Hindlimb muscle (tissue), 1 donor: Measurements from ENCODE around the gene TOR1AIP2. TPM values are rescaled to one million over a fixed set of nuclear protein-coding genes. Genes with fewer than 3 reads are reported as not detected.
"Not testable (repeated sequence)": the region's sequence is repeated elsewhere in the genome, so short reads cannot be mapped to it uniquely, and the experiment has no call there.

Experiments
- DNase-seq: peaks from one replicate; pipeline ENCODE4 v3.0.0-alpha.2; 2013
- polyA plus RNA-seq: library from polyadenylated mRNA; unstranded; fragments of 120-200 nt; gene quantifications from one replicate; pipeline ENCODE4 v1.2.1, GENCODE V29; 2013; ENCODE audit not compliant: insufficient read length

The TOR1AIP2 gene
- polyA plus RNA-seq, 1 donor = 28.5 TPM

DNA sequence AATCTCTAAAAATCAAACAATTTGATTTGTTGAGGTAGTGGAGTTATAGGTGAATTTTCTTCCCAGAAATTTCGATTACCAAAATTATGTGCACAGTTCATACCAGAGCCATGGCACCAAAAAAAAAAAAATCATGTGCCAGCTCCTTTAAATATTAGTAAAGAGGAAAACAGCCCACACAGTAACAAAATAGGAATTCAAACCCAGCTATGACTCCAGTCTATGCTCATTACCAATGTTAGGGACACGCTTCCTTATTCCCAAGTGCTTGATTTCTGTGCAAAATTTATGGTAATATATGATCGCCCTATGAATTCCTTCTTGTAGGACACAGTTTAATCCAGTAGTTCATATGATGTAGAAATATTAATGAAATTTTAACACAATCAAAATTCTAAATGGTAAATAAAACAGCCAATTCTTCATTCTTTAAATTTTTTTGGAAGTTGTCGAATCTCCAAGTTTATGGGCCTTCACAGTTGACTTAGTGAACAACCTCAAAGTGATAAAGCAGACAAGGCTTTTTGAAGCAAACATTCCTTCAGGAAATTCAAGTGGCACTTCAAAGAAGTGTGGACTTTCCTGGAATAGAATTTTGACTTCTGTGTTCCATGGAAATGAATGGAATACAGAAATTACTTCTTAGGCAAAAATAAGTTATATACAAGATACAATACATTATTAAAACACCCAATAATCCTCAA is 1.9 kb downstream of the TOR1AIP2 start:
- DNase-seq = no peak

DNA sequence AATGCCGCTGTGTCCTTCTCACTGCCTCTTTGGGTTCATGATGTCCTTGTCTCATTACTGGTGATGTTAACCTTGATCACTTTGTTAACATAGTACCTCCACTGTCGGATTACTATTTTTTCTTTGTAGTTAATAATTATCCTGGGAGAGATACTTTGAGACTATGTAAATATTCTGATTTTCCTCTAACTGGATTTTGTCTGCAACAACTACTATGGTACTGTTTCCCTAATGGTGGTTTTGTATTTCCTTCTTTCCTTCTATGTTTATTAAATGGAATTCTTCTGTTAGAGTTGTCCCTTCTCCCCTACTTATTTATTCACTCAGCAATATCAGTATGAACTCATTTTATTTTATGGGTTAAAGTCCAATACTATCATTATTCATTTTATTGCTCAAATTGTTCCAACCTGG is 4.2 kb downstream of the TOR1AIP2 start:
- DNase-seq = no peak

DNA sequence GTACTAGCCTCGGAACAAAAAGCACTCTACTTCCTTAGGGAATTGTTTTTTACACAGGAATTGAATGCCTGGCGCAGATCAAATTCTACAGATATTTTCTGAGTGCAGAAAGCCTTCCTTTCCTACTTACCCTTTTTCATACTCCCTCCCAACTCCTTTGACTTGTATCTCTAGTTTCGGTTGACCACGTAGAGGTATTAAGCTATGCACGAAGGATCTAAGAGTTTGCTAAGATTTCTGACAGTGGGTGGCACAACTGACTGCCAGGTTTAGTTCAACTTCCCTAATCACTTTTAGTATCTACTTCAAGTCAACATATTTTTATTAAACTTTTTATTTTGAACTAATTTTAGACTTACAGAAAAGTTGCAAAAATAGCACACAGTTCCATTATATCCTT is 5.0 kb downstream of the TOR1AIP2 start:
- DNase-seq = no peak

DNA sequence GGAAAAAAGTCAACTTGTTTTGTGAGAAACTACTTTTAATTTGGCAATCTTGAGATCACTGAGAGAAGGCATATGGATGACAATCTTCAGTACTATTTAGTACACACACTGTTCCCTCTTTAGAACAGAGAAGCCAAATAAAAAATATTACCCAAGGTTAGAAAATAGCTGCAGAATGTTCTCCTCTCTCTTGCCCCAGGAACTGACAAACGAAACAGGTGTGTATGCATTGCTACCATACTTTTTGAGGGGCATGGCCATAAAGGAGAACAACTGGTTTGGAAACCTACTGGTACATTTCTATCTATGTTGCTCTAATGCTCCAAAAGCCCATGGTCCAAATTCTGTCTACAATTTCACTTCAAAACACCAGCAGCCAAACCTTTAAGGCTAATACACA is 5.7 kb downstream of the TOR1AIP2 start:
- DNase-seq = no peak

DNA sequence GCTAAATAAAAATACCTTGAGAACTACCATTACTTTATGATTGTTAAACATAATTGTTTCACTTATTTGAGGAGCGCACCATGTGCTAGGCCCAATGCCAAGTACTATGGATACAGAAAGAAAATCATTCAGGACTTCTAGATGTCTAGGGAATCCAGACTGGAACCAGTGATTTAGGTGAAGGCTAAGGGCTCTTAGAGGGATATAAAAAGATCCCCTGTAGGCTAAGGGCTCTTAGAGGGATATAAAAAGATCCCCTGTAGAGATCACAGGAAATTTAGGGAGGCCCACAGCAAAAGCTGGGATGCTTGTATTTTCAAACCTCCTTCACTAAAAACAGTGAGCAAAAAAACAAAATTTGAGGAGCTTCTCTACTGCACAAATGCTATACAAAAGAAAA is 6.7 kb downstream of the TOR1AIP2 start:
- DNase-seq = no peak

- no peak for DNase-seq
These were observed 9.9 kb downstream of the TOR1AIP2 start for GRCh38 chr1:179867493-179868330.

DNA sequence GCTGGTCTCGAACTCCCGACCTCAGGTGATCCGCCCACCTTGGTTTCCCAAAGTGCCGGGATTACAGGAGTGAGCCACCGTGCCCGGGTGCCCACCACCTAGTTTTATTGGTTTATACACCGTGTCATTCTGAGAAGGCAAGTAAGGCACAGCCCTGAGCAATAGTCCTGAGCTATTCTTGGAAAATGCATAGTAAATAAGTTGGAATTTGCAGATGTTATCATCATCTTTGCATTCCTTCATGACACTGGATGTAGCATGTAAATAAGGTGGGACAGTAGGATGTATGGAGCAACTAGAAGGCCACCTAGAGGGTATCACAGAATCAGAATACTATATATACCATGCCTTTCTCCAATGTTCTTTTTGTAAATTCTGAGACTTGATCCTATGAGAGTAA is 11.0 kb downstream of the TOR1AIP2 start:
- DNase-seq = no peak

DNA sequence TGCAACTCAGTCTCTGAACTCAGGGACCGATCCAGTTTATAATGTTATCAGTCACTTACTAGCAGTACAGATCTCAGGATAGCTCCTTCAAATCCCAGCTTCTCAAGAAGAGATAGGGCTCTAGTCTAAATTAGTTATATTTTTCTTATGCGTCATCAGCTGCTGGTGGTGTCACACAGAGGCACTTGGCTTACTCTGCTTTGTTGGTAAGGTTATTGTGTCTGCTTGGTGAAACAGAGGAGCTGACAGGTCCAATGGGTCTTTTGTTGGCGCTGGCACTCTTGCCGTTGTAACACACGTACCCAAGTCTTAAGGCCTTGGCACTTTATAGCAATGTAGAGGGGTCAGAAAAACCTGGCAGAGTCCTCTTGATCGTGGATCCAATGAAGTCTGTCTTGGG is 12.2 kb downstream of the TOR1AIP2 start:
- DNase-seq = no peak

- no peak for DNase-seq
These were observed 17.0 kb downstream of the TOR1AIP2 start for GRCh38 chr1:179860652-179861051.

- no peak for DNase-seq
These were observed 20.6 kb downstream of the TOR1AIP2 start for GRCh38 chr1:179857009-179857408.

- DNase-seq = no peak
These were observed 21.3 kb downstream of the TOR1AIP2 start for GRCh38 chr1:179856296-179856695.

DNA sequence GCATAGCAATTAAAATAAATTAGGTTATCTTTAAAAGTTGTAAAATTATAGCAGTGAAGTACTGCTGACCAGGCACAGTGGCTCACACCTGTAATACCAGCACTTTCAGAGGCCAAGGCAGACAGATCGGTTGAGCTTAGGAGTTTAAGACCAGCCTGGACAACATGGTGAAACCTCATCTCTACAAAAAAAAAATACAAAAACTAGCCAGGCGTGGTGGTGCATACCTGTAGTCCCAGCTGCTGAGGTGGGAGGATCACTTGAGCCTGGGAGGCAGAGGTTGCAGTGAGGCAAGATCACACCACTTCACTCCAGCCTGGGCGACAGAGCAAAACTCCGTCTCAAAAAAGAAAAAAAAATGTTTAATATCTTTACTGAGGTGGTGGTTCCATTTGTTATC is 21.8 kb downstream of the TOR1AIP2 start:
- DNase-seq = not testable (repeated sequence)

GRCh38 chr1:179853102-179853501 is 24.5 kb downstream of the TOR1AIP2 start:
- DNase-seq = no peak

DNA sequence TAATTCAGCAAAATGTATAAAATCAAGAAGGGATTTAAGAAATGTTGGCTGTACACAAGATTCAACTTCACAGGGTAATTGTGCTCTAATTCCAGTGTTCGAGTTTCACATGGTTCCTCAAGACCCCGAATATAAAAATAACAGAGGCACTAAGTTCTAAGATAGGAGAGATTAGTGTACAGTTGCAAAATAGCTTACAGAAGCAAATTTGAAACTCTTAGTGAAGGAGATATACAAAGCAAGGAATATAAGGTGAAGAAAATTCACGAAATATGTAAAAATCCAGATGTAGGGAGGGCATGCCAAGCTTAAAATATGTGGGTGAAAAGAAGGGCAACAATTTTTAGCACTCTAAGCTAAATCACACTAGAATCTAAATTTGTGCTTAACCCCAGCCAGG is 29.4 kb downstream of the TOR1AIP2 start:
- DNase-seq = no peak

DNA sequence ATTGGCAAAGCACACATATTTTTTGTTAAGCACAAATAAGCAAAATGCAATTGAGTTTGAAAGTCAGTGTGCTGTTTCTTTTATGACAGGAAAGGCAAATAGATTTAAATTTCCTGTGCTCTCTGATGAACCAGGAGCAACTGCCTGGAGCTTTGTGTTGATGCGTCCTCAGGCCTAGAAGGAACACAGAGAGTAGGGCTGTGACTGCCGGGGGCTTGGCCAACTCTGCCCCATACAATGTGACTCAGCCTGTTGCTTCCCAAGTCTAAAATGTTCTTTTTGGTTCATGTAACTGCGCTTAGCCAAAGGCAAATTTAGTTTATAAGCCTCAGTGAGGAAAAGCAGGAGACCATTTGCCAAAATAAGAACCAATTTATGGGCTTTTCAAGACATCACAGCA is 37.5 kb downstream of the TOR1AIP2 start:
- DNase-seq = no peak

- DNase-seq = not testable (repeated sequence)
These were observed 40.7 kb downstream of the TOR1AIP2 start for GRCh38 chr1:179836686-179837445.

DNA sequence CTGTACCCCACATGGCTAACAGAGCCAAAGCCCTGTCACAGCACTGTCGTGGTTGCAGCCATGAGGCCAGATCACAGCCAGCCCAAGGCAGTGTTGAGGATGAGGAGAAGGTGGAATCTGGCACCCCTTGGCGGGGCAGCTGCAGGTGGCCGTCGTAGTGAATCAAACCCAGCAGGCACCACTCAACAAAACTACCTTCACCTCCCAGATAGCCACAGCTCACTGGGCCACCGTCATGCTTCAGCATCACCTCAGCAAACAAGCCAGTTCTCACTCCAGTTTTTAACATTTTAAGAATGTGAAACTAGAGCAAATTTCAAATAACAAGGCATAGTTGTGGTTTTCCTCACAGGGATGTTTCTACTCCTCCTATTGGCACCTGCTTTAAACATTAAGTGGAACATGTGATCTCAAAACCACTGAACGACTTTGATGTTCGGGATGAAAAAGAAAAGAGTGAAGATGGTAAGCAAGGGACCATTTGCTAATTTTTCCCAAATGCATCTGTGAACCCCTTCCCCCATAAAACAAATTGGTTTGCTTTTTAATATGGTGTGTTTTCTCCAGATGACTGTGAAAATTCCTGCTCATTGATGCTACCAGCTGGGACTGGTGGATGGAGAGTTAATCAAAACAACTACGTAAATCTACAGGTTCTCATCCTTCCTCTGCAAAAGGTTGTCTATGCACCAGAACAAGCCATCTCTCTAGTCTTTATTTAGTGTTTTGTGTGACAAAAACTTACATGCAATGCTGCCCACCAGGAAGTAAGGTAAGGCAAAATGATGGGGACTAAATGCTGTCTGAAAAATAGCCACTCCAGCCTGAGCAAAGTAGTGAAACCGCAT is 45.5 kb downstream of the TOR1AIP2 start:
- no peak for DNase-seq

DNA sequence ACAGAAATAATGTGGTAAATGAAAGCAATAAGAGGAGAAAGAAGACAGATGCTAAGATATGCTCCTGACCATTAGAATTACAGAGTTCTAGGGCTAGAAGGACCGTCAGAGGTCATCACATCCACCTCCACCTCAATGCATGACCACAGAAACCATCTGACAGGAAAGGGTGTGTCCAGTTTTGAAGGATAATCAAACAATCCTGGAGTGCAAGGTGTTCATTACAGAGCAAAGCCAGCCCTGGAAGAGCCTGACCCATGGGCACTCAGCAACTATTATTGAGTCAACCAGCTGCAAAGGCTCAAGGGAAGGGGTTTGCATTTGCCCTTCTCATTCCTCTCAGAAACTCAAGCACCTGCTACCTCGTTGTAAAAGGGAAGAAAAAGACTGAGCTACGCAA is 46.4 kb downstream of the TOR1AIP2 start:
- no peak for DNase-seq

GRCh38 chr1:179828554-179829110 is 49.0 kb downstream of the TOR1AIP2 start:
- no peak for DNase-seq

DNA sequence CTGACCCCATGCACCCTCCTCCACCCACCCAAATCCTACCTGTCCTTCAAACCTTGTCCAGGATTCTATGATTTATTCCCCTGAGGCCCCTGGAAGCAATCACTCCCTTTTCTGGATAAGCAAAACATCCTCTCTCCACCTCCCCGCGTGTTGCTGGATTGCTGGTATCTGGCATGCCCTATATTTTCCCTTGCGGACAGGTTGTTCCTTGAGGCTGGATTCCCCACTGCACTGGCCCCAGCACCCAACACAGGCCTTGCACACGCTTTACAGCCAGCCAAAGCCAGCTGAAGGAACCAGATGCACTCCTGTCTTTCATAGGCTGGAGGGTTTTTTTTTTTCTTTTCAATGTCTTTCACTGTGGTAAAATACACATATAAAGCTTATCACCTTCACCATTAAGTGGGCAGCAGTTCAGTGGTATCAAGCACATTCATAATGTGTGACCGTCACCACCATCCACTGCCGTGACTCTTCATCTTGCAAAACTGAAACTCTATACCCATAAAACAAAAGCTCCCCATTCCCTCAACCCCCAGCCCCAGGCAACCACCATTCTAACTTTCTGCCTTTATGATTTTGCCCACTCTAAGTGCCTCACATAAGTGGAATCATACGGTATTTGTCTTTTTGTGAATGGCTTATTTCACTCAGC is 50.9 kb downstream of the TOR1AIP2 start:
- DNase-seq = no peak

DNA sequence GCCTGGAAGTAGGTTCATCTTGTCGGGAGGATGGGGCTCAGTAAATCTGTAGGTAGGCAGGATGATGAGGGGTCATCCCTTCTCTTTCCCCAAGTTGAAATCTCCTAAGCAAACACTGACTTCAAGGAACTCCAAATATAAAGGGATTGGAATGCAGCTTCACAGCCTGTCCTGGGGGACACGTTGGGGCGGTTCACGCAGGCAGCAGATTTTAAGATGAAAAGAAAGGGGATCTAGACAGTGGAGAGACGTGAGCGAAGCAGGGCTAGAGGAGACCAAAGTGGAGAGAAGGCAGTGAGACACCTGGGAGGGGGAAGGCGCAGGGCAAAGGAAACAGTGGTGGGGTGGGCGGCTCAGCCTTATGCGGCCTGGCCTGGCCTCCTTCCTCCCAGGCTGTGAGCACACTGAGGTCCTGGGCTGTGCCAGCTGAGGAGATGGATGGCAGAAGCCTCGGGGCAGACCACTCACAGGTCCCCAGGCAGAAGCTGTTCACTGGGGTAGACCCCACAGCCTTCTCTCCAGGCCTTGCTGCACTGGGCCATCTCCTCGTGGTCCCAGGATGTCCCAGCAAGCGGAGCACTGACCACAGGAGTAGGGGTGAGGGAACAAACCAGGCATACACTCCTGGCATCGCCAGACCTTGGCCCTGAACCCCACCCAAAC is 51.7 kb downstream of the TOR1AIP2 start:
- no peak for DNase-seq
